ENCODE data around the gene MRPL34.

GRCh38 chr19:17331045-17331558 is 25.4 kb downstream of the MRPL34 start:
- TF ChIP-seq CTCF (IDR thresholded peaks at IDR 0.05; ENCODE audit: insufficient read depth, low read length), result no peak
- no peak for TF ChIP-seq REST (IDR thresholded peaks at IDR 0.05; ENCODE audit: insufficient replicate concordance, low read depth)
- TF ChIP-seq POLR2AphosphoS5 (IDR thresholded peaks at IDR 0.05; ENCODE audit: low read depth), result no peak
- no peak for TF ChIP-seq GABPA (IDR thresholded peaks at IDR 0.05; ENCODE audit: low read depth)
- TF ChIP-seq SPI1 (IDR thresholded peaks at IDR 0.05; ENCODE audit: borderline replicate concordance, low read depth), result no peak
